Measurements from ENCODE around the gene SDHA.

- TF ChIP-seq CTCF (IDR thresholded peaks at IDR 0.05) (no peak), POLR2A (IDR thresholded peaks at IDR 0.05) (no peak)
These were observed 1.9 kb downstream of the SDHA start for GRCh38 chr5:219991-220390.
